HG02798 (cell line): ENCODE data around the gene RBM28.

Experiments used
- ATAC-seq: cut with Tn5 transposase; IDR thresholded peaks from one replicate; pipeline ENCODE4 v1.9.1; 2021; ENCODE audit warnings: mild to moderate bottlenecking; ENCODE audit not compliant: unreplicated experiment, poor library complexity

RBM28 gene

GRCh38 chr7:128374041-128374440 lies 30.3 kb upstream of the RBM28 start:
- no peak for ATAC-seq

GRCh38 chr7:128373606-128374005 lies 29.9 kb upstream of the RBM28 start:
- no peak for ATAC-seq

- no peak for ATAC-seq
Observed at GRCh38 chr7:128370491-128370890, 26.8 kb upstream of the RBM28 start.

GRCh38 chr7:128366986-128367385 lies 23.3 kb upstream of the RBM28 start:
- no peak for ATAC-seq

- ATAC-seq: no peak
Observed at GRCh38 chr7:128366300-128366699, 22.6 kb upstream of the RBM28 start.

- no peak for ATAC-seq
Observed at GRCh38 chr7:128365432-128365831, 21.7 kb upstream of the RBM28 start.

GRCh38 chr7:128364166-128364870 lies 20.6 kb upstream of the RBM28 start:
- ATAC-seq: no peak

- no peak for ATAC-seq
Observed at GRCh38 chr7:128363261-128363721, 19.6 kb upstream of the RBM28 start.

GRCh38 chr7:128362670-128363069 lies 19.0 kb upstream of the RBM28 start:
- no peak for ATAC-seq

GRCh38 chr7:128361411-128362379 lies 18.0 kb upstream of the RBM28 start, which contains the start of gene PRRT4:
Gene PRRT4 (minus strand): TSS chr7:128361690.
- no peak for ATAC-seq

GRCh38 chr7:128360359-128360678 lies 16.6 kb upstream of the RBM28 start:
- ATAC-seq: no peak

GRCh38 chr7:128359939-128360338 lies 16.2 kb upstream of the RBM28 start:
- ATAC-seq: no peak

- no peak for ATAC-seq
Observed at GRCh38 chr7:128359336-128359735, 15.6 kb upstream of the RBM28 start.

GRCh38 chr7:128358233-128358632 lies 14.5 kb upstream of the RBM28 start:
- ATAC-seq: no peak

GRCh38 chr7:128357217-128357613 lies 13.5 kb upstream of the RBM28 start:
- ATAC-seq: no peak

GRCh38 chr7:128356546-128357216 lies 13.0 kb upstream of the RBM28 start:
- no peak for ATAC-seq

GRCh38 chr7:128353610-128354009 lies 9.9 kb upstream of the RBM28 start:
- ATAC-seq: no peak

GRCh38 chr7:128353189-128353588 lies 9.5 kb upstream of the RBM28 start:
- no peak for ATAC-seq

- ATAC-seq: no peak
Observed at GRCh38 chr7:128352636-128353035, 8.9 kb upstream of the RBM28 start.

- no peak for ATAC-seq
Observed at GRCh38 chr7:128352153-128352537, 8.4 kb upstream of the RBM28 start.
